HTERT RPE-1 (cell line): ENCODE data around the gene TRIP10.
"Not testable (repeated sequence)": the region's sequence is repeated elsewhere in the genome, so short reads cannot be mapped to it uniquely, and the experiment has no call there.

Experiments
- in situ Hi-C: fragments of 300-500 bp; cut with MboI; formaldehyde crosslinking; loops from 4 replicates; pipeline ENCODE4 v1.14.3; 2020; ENCODE audit warnings: low sequenced_read_pairs

The TRIP10 gene

DNA sequence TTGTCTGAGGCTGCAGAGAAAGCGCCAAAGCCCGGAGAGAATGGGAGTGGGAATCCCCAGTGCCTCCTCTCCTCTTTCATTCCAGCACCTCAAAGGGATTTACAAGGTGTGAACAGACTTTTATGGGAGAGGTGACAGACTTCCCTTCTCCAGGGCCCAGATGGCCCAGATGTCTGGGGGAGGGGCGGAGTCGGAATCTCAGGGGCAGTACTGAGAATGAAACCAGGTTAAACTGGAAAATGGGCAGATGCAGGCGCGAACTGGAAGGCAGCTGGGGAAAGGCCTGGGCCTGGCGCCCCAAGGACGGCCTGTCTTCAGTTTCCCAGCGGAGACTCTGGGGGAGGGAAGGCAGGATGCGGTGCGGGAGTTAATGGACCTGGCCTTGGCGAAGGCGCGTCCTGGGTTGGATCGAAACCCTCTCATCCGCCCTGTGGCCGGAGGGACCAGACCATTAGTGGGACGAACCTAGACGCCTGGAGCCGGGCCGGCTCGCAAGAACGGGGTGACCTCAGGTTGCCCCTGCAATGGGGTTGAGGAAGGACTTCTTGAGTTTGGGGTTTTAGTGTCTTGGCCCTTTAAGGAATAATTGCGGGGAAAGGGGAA lies 592 bp upstream of the TRIP10 start:
- in situ Hi-C loops, result no loop called here

DNA sequence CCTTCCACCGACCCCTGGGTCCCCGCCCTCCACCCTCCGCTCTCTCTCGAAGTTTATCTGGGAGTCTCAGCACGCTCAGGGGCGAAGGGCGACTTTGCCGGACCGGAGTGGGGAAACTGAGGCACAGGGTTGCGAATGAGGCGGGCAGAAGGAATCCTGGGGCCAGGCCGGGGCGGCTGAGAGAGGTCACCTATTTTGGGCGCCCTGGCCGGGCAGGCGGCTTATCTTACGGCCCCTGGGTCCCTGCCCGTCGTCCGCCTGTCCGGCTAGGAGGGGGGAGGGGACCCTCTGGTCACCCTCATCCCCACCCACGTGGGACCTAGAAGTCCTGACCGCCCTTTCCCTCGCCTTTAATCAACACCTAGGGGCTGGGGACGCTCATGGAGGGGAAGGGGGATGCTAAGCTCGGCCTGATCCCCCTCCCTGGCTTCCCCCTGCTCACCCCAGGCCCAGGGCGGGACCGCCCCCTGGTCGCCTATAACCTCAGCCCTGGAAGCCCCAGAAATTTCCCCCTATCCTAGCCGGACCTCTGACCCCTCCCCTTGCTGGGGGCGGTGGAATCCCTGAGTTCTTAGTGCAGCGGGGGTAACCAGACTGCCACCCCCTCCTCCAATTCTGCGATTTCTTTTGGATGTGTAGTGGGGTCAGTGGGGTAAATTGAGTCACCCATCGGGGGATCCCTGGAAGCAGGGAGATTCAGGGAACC lies 556 bp downstream of the TRIP10 start:
- in situ Hi-C loops, result no loop called here

DNA sequence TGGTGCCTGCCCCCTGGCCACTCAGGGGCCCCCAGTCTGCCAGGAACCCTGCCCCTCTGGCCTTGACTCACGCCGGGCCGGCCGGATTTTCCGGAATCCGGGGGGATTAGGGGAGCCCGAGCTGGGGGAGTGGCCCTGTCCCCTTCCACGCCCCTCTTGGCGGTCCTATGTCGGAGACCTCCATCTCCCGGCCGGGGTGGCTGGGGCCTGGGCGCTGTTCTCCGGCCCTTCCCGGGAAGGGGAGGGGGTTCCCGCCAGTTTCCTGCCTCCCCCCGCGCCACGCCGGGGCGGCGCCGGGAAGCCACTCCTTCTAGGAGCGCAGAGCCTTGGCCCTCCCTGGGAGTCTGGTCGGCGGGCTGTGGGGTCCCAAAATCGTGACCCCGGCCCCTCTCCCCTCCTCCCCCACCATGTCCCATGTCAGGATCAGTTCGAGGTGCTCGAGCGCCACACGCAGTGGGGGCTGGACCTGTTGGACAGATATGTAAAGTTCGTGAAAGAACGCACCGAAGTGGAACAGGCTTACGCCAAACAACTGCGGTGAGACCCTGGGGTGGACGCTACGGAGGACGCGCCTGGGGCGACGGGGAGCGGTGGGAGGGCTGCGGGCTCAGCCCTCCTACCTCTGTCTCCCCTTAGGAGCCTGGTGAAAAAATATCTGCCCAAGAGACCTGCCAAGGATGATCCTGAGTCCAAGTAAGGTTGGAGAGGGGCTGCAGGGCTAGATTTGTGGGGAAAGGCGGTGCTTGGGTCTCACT lies 1.3 kb downstream of the TRIP10 start:
- in situ Hi-C loops, result no loop called here

DNA sequence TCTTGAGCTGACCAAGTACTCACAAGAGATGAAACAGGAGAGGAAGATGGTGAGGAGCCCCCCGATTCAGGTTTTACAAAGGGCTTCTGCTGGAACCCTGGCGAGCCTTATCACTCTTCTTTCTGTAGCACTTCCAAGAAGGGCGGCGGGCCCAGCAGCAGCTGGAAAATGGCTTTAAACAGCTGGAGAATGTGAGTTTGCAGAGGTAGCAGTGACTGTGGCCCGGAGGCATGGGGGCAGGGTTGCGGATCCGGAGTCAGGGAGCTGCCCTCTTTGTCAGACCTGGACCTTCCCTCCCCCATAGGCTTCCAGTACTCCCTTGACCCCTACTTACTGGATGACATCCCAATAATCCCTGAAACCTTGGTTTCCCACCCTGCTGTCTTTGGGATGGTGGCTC lies 3.6 kb downstream of the TRIP10 start:
- in situ Hi-C loops, result no loop called here

DNA sequence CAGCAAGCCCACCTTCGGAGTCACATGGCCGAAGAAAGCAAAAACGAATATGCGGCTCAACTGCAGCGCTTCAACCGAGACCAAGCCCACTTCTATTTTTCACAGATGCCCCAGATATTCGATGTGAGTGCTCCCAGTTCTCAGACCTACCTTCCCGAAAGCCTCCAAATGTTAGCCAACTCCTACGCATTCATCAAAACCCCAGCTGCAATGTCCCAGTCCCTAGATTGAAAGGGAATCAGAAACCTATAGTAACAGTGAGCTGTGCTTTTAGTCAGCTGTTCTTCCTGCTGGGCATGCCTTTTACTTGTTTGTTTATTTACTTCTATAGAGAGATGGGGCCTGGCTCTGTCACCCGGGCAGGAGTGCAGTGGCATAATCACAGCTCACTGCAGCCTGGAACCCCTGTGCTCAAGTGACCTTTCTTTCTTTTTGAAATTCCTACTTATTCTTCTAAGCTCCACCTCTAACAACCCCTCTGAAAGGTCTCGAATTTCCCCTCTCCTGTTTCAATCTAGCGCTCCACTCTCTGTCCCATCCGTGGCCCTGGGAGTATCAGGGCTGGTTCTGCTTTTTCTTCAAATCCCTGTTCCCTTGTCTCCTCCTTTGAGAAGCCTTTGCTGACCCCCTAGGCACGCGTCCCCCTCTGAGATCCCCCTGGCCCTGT lies 4.4 kb downstream of the TRIP10 start:
- in situ Hi-C loops, result no loop called here

DNA sequence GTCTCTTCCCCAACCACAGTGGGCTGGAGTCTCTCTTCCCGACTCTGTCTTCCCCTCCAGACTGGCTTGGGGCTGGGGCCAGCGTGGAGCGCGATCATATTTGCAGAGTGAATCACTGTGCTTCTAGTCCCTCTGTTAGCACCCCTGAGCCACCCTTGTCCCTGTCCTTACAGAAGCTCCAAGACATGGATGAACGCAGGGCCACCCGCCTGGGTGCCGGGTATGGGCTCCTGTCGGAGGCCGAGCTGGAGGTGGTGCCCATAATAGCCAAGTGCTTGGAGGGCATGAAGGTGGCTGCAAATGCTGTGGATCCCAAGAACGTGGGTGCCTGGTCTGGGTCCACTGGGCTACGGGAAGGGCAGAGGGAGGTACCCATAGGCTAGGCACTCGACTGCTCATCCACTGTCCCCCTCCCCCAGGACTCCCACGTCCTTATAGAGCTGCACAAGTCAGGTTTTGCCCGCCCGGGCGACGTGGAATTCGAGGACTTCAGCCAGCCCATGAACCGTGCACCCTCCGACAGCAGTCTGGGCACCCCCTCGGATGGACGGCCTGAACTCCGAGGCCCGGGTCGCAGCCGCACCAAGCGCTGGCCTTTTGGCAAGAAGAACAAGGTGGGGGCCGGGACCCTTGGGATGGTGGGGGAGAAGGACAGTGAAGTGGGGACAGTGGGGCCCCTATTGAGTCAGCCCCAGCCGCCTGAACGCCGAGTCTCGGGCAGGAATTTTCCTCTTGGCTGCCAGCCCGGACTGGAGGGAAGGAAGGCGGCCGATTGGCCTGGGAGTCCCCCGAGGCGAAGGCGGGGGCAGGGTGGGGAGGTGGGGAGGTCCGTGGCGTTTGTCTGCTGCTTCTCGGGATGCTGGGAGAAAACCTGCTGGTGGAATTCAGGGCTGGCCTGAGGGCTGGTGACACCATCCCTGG lies 5.2 kb downstream of the TRIP10 start:
- in situ Hi-C loops, result no loop called here

DNA sequence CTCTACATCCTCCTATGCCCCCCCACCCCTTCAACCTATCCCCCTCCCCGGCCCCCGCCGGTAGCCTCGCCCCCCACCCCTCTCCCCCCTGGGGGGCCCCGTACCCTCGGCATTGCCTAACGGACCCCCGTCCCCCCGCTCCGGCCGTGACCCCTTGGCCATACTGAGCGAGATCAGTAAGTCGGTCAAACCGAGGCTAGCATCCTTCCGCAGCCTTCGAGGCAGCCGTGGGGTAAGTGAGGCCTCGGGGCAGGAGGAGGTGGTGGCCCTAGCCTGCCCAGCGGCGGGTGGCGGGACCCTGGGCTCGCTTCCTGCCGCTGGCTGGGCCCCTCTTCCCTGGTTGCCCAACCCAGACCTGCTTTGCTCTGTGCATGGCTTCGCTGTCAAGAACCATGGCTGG lies 6.5 kb downstream of the TRIP10 start:
- in situ Hi-C loops, result no loop called here

DNA sequence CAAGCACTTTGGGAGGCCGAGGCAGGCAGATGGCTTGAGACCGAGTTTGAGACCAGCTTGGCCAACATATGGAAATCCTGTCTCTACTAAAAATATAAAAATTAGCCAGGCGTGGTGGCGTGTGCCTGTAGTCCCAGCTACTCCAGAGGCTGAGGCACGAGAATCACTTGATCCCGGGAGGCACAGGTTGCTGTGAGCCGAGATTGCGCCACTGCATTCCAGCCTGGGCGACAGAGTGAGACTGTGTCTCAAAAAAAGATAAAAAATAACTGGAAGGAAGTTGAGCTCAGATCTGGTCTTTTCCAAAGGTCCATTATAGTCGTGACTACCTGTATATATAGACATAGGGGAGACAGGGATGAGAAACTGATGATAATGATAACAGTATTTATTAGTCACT lies 9.1 kb downstream of the TRIP10 start:
- in situ Hi-C loops, result not testable (repeated sequence)

DNA sequence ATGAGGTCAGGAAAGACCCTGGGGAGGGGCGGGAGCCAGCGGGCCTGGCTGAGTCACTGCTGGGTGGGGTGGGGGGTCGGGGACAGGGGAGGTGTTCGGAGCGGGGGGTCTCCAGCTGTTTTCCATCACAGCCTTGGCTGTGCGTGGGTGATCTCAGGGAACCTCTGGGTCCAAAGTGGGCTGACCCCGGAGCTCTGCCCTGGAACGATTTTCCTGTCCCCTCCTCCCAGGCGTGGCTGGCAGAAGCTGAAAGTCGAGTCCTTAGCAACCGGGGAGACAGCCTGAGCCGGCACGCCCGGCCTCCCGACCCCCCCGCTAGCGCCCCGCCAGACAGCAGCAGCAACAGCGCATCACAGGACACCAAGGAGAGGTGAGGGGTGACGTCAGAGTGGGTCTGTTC lies 10.6 kb downstream of the TRIP10 start:
- in situ Hi-C loops, result no loop called here

DNA sequence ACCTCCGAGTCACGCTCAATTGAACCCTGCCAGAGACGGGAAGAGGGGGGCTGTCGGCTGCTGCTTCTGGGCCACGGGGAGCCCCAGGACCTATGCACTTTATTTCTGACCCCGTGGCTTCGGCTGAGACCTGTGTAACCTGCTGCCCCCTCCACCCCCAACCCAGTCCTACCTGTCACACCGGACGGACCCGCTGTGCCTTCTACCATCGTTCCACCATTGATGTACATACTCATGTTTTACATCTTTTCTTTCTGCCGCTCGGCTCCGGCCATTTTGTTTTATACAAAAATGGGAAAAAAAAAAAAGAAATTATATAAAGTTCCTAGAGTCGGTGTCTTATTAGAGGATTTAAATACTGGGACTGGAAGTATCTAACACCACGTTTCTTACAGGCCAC lies 11.7 kb downstream of the TRIP10 start:
- in situ Hi-C loops, result no loop called here

DNA sequence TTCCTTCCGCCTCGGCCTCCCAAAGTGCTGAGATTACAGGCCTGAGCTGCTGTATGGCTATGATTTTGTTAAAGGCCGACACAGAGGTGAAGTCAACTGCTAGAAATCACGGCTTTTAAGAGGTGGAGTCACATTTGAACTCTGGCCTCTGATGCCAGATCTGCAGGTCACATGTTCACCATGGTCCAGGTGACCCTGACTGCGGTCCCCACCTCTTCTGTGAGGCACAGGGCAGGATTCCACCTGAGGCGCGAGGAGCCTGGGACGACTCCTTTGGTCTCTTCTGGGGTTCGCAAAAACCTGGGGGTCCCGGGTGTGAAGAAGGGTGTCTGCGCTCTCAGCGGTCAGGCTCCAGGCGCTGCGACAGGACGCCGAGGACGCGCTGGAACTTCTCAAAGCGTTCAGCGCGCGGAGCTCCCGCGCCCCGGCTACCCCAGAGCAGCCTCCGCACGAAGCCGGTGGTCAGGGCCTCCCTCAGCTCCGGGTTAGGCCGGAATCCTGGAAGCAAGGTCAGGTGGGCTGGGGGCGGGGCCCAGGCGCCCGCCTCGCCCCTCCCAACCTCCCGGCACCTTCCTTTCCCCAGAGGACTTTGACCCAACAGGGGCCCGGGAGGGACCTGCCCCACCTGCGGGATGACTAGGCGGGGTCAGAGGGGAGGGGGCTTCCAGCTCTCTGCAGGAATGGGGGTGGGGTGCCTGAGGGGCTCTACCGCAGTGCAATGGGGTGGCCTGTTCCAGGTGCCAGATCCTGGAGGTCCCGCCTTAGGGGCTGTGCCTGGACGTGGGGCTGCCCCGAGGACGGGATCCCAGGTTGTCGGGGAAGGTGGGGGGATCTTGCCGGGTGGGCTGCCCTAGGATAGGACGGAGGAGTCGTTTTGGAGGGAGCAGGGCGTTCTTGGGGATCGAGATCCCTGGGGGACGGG lies 13.0 kb downstream of the TRIP10 start:
- in situ Hi-C loops, result no loop called here

DNA sequence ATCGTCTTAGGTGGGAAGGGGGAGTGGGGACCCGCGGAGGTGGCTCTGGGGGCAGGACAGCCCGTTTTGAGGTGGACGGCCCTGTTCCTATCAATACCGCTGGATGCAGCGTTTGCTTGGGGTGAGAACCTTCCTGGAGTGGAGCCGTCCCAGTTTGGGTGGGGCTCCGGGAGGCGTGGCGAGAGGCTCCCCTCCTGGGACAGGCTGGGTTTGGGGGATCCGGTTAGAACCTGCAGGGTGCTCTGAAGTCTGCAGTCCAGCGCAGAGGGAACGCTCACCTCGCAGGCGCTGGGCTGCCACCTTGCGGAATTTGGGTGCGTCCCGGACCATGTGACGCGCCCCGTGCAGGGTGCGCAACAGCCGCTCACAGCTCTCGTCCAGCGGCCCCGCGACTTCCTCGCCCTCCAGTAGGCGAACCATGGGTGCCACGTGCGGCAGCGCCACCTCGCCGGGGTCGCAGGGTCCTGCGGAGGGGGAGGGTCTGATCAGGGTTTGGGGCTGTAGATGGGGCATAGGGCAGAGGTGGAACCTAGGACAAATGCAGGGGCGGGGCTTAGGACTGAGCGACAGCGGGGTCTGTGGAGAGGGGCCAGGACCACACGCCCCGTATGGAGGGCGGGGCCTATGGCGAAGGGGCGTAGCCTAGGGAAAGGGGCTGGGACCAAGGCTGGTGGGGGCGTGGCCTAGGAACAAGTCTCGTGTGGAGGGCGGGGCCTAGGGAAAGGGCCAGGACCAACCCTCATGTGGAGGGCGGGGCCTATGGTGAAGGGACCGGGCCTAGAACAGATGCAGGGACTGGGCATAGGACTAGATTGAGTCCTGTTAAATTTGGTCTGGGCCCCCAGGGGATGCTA lies 13.9 kb downstream of the TRIP10 start:
- in situ Hi-C loops, result no loop called here

DNA sequence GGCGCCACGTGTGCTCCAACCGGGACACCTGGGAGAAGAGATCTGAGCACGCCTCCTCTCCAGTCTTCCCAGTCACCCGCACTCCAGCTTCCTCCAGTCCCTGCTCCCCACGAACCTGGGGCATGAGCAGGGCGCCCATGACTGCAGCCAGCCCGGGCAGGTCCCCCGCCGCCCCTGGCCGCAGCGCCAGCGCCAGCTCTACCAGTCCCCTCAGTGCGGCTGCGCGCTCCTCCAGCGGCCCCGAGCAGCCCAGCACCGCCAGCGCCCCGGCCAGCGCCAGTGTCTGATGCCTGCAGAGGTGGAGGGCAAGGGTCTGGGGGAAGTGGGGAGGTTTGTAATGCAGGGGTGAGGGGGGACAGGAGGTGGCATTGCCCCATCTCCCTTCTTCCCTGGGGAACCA lies 14.7 kb downstream of the TRIP10 start:
- in situ Hi-C loops, result no loop called here

DNA sequence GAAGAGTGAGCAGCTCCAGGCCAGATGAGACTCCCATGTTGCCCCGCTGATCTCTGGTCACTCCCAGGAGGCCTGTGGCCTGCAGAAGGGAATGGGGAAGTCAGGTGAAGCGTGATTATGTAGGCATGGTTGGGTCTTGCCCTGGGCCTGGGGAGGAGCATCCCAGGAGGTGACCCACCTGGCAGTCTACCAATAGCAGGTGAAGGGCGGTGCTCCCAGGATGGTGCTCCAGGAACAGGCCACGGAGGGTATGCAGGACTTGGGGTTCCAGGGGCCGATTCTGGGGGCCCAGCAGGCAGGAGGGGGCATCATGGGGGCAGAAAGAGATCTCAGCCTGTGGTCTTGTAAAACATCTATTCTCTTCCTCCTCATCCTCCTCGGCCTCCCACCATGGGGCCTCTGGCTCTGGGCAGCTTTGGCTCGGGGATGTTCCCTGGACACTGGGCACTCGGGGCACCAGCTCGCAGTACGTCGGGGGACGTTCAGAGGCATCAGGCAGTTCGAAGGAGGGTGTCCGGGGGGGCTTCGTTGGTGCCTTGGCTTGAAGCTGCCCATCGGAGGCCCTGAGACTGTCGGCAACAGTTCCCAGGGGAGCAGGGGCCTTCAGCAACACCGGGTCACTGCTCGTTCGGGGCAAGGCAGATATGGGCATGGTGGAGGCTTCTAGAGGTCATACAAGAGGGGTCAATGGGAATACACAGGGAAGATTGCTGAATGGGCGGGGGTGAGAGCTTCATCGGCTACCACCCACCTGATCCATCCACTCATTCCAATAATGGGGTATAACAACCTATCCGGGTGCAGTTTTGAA lies 15.4 kb downstream of the TRIP10 start:
- in situ Hi-C loops, result no loop called here

DNA sequence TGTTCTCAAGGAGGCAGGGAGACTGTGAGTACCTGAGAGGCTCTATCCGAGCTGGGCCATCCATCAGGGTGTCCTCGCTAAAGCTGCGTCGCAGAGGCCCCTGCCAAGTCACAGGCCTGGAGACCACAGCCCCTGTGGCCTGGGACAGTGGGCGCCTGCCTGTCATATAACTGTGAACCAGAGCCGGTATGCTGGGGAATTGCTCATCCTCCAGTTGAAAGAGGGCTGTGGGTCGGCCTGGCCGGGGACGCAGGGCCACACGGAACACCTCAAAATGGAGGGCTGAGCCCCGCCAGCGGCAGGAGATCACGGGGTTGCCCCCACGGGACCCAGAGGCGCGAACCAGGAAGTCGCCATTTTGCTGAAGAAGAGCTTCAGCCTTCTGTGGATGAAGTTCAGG lies 21.1 kb downstream of the TRIP10 start:
- in situ Hi-C loops, result no loop called here

DNA sequence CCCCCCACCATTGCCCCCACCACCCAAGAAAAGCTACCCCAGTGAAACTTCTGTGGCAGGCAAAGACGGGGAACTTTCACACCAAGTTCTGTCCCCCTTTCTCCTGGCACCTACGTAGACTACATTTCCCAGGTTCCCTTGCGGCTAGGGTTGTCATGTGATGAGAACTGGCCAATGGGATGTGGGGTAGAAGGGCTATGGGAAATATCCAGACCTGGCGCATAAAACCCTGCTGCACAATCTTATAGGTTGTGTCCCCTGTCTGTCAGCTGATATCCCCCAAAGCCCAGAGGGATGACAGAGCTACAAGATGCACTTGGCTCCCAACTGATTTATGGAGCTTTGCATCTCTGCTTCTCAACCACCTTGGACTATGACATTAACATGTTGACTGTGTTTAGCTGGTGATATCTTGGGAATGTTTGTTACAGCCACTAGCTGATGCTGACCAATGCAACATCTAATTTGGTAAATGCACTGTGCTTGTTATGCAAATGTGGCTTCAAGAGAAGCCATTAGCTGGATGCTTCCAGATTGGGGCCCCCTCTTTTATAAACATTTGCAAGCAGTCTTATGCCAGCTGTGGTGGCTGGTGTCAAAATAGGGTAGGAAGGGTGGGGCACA lies 21.7 kb downstream of the TRIP10 start:
- in situ Hi-C loops, result no loop called here

DNA sequence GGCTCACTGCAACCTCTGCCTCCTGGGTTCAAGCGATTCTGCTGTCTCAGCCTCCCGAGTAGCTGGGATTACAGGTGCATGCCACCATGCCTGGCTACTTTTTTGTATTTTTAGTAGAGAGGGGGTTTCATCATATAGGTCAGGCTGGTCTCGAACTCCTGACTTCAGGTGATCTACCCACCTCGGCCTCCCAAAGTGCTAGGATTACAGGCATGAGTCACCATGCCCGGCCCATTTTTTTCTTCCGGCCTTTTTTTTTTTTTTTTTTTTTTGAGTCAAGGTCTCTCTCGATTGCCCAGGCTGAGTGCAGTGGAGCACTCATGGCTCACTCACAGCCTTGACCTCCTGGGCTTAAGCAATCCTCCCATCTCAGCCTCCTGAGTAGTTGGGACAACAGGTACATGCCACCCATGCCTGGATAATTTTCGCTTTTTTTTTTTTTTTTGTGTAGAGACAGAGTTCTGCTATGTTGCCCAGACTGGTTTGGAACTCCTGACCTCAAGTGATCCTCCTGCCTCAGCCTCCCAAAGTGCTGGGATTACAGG lies 22.8 kb downstream of the TRIP10 start:
- in situ Hi-C loops, result not testable (repeated sequence)
